Islet precursor cell (in vitro differentiated cells): ENCODE results near the gene HTR4.
"Not testable (repeated sequence)": the region's sequence is repeated elsewhere in the genome, so short reads cannot be mapped to it uniquely, and the experiment has no call there.

ENCODE experiments used
- DNase-seq: peaks from one replicate; pipeline ENCODE4 v3.0.0-alpha.2; 2018

The HTR4 gene

GRCh38 chr5:148599187-148599586 is 55.1 kb downstream of the HTR4 start:
- DNase-seq, result no peak

GRCh38 chr5:148595697-148596096 is 58.6 kb downstream of the HTR4 start:
- DNase-seq, result no peak

- DNase-seq, result no peak
Measured at GRCh38 chr5:148586796-148587195, 67.5 kb downstream of the HTR4 start.

- no peak for DNase-seq
Measured at GRCh38 chr5:148585988-148586387, 68.3 kb downstream of the HTR4 start.

- no peak for DNase-seq
Measured at GRCh38 chr5:148584103-148584502, 70.2 kb downstream of the HTR4 start.

GRCh38 chr5:148583421-148583965 is 70.8 kb downstream of the HTR4 start:
- no peak for DNase-seq

GRCh38 chr5:148574167-148574566 is 80.2 kb downstream of the HTR4 start:
- no peak for DNase-seq

GRCh38 chr5:148573374-148573773 is 81.0 kb downstream of the HTR4 start:
- no peak for DNase-seq

- DNase-seq, result no peak
Measured at GRCh38 chr5:148569948-148570347, 84.4 kb downstream of the HTR4 start.

GRCh38 chr5:148565148-148565547 is 89.2 kb downstream of the HTR4 start:
- no peak for DNase-seq

GRCh38 chr5:148563021-148563420 is 91.3 kb downstream of the HTR4 start:
- DNase-seq, result no peak

- DNase-seq, result no peak
Measured at GRCh38 chr5:148561801-148562311, 92.5 kb downstream of the HTR4 start.

GRCh38 chr5:148559461-148559860 is 94.9 kb downstream of the HTR4 start:
- no peak for DNase-seq

GRCh38 chr5:148558892-148559291 is 95.4 kb downstream of the HTR4 start:
- DNase-seq, result no peak

GRCh38 chr5:148556835-148557234 is 97.5 kb downstream of the HTR4 start:
- peak; percentile 84 for DNase-seq

GRCh38 chr5:148554621-148555020 is 99.7 kb downstream of the HTR4 start:
- DNase-seq, result no peak

GRCh38 chr5:148543727-148544126 is 110.6 kb downstream of the HTR4 start:
- no peak for DNase-seq

GRCh38 chr5:148542812-148543211 is 111.5 kb downstream of the HTR4 start:
- no peak for DNase-seq

GRCh38 chr5:148541054-148541835 is 113.1 kb downstream of the HTR4 start:
- no peak for DNase-seq

GRCh38 chr5:148540647-148541046 is 113.7 kb downstream of the HTR4 start:
- DNase-seq, result peak; percentile 71

- DNase-seq, result no peak
Measured at GRCh38 chr5:148539851-148540250, 114.5 kb downstream of the HTR4 start.

GRCh38 chr5:148535190-148535589 is 119.1 kb downstream of the HTR4 start:
- DNase-seq, result no peak

- no peak for DNase-seq
Measured at GRCh38 chr5:148532969-148533670, 121.2 kb downstream of the HTR4 start.

- DNase-seq, result not testable (repeated sequence)
Measured at GRCh38 chr5:148529450-148529849, 124.9 kb downstream of the HTR4 start.
